A673 (cell line): Measurements from ENCODE around the gene PPP1R3F. TPM values are rescaled to one million over a fixed set of nuclear protein-coding genes. Genes with fewer than 3 reads are reported as not detected.
A peak's percentile ranks its signal among the peaks of the same experiment; 100 is the strongest.

ENCODE experiments used
- BruUV-seq: library from RNA; stranded (reverse); fragments of 400-500 nt; replicated peaks from 2 replicates; lab custom pipeline; 2021; lab: Mats Ljungman, UMichigan
- CTCF ChIA-PET: fragments of 300-600 bp; sonication (Branson Sonifier 250); formaldehyde crosslinking; loops from one replicate; lab custom pipeline; 2022; ENCODE audit warnings: antibody characterized with exemption; lab: Charles Lee
- POLR2A ChIA-PET: fragments of 300-600 bp; sonication (Branson Sonifier 250); formaldehyde crosslinking; loops from one replicate; lab custom pipeline; 2022; ENCODE audit warnings: antibody characterized with exemption; ENCODE audit not compliant: low non-redundant PET; lab: Charles Lee
- DNase-seq: peaks from one replicate; pipeline ENCODE4 v3.0.0-alpha.2; 2015; ENCODE audit warnings: low spot score
- H3K27ac ChIP-seq: fragments of 200-600 bp; sonication (generic); 2 replicates; pipeline ENCODE4 v1.5.1; 2016; ENCODE audit warnings: mixed run types, low read depth, mild to moderate bottlenecking, mixed read lengths, antibody characterized with exemption, low read length; ENCODE audit not compliant: poor library complexity, severe bottlenecking
- H3K27me3 ChIP-seq: fragments of 200-600 bp; sonication (generic); replicated peaks from 2 replicates; pipeline ENCODE4 v1.6.1; 2017; ENCODE audit warnings: mixed run types, low read depth, mild to moderate bottlenecking, mixed read lengths, antibody characterized with exemption, low read length; ENCODE audit not compliant: insufficient read depth, poor library complexity
- H3K36me3 ChIP-seq: fragments of 200-600 bp; sonication (generic); 2 replicates; pipeline ENCODE4 v1.6.1; 2016; ENCODE audit warnings: mixed run types, mild to moderate bottlenecking, mixed read lengths, antibody characterized with exemption, low read length; ENCODE audit not compliant: insufficient read depth, poor library complexity, severe bottlenecking
- H3K4me1 ChIP-seq: fragments of 200-600 bp; sonication (generic); 2 replicates; pipeline ENCODE4 v1.6.1; 2017; ENCODE audit warnings: mixed run types, mild to moderate bottlenecking, mixed read lengths, antibody characterized with exemption, low read length; ENCODE audit not compliant: insufficient read depth, poor library complexity, severe bottlenecking
- H3K4me3 ChIP-seq: fragments of 200-600 bp; sonication (generic); 2 replicates; pipeline ENCODE4 v1.5.1; 2016; ENCODE audit warnings: low read depth, mixed run types, mild to moderate bottlenecking, mixed read lengths, low read length; ENCODE audit not compliant: poor library complexity, severe bottlenecking
- H3K9me3 ChIP-seq: fragments of 200-600 bp; sonication (generic); 2 replicates; pipeline ENCODE4 v1.6.1; 2016; ENCODE audit warnings: mixed run types, low read depth, mild to moderate bottlenecking, mixed read lengths, antibody characterized with exemption, low read length; ENCODE audit not compliant: poor library complexity, severe bottlenecking
- EZH2 ChIP-seq: fragments of 200-600 bp; sonication (generic); IDR thresholded peaks from 2 replicates; pipeline ENCODE4 v1.6.1; 2017; ENCODE audit warnings: borderline replicate concordance, low read depth, mild to moderate bottlenecking, mixed read lengths, antibody characterized with exemption, low read length; ENCODE audit not compliant: poor library complexity, severe bottlenecking
- intact Hi-C: fragments of 100-400 bp; cut with micrococcal nuclease; formaldehyde crosslinking; loops from one replicate; pipeline ENCODE4 v1.10.0; 2022; ENCODE audit not compliant: unreplicated experiment
- total RNA-seq: library from RNA; stranded (reverse); gene quantifications from 2 replicates; pipeline ENCODE4 v1.2.3, GENCODE V29; 2021
- TF ChIP-seq, protein P1 (sequence below): fragments of 300-800, 200-600 bp; sonication (generic); conservative IDR thresholded peaks from 2 replicates; pipeline ENCODE4 v1.5.1; 2017; ENCODE audit warnings: low read depth, mild to moderate bottlenecking, antibody characterized with exemption, low read length, moderate library complexity, mixed read lengths

Gene PPP1R3F
- total RNA-seq, 1 experiment from 2014 or later, result 12.3 TPM

DNA sequence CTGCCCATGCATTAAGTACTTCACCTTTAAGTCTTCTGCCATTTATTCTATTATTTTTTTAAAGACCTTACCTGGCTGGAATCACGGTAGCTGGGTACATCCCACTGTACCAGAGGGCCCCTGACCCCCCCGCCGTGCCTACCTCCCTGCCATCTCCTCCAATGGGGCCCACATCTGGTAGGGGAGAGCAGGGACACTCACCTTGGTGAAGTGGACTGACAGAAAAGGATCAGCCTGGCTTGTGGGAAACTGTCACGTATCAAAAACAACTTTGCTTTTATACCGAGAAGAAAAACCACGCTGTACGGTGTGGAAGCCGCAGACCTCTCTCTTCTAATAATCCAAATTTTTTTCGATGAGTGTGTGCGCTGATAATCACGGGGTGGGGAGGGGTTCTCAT lies 5.1 kb upstream of the PPP1R3F start, which contains the start of gene FOXP3:
Gene FOXP3, minus strand, starts transcription at position 251 of the 400 bp plus-strand sequence. CDS start 6,205 bp downstream, outside the sequence.
- Histone ChIP-seq H3K27me3 (no peaks in the 10 kb centered on the region), H3K4me3 (no peak within 1 kb of the TSS), H3K36me3 (no peaks in the 10 kb centered on the region), H3K9me3 (no peaks in the 10 kb centered on the region), H3K4me1 (no peaks in the 10 kb centered on the region), H3K27ac (no peak within 1 kb of the TSS)
- POLR2A ChIA-PET, result no interaction called here
- DNase-seq, result no peak
- CTCF ChIA-PET, result no interaction called here
- intact Hi-C loops, result no loop called here
- BruUV-seq, result no TSS peak
- TF ChIP-seq EZH2, result no peak
- TF ChIP-seq, protein P1, sequence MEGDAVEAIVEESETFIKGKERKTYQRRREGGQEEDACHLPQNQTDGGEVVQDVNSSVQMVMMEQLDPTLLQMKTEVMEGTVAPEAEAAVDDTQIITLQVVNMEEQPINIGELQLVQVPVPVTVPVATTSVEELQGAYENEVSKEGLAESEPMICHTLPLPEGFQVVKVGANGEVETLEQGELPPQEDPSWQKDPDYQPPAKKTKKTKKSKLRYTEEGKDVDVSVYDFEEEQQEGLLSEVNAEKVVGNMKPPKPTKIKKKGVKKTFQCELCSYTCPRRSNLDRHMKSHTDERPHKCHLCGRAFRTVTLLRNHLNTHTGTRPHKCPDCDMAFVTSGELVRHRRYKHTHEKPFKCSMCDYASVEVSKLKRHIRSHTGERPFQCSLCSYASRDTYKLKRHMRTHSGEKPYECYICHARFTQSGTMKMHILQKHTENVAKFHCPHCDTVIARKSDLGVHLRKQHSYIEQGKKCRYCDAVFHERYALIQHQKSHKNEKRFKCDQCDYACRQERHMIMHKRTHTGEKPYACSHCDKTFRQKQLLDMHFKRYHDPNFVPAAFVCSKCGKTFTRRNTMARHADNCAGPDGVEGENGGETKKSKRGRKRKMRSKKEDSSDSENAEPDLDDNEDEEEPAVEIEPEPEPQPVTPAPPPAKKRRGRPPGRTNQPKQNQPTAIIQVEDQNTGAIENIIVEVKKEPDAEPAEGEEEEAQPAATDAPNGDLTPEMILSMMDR, result no peak

DNA sequence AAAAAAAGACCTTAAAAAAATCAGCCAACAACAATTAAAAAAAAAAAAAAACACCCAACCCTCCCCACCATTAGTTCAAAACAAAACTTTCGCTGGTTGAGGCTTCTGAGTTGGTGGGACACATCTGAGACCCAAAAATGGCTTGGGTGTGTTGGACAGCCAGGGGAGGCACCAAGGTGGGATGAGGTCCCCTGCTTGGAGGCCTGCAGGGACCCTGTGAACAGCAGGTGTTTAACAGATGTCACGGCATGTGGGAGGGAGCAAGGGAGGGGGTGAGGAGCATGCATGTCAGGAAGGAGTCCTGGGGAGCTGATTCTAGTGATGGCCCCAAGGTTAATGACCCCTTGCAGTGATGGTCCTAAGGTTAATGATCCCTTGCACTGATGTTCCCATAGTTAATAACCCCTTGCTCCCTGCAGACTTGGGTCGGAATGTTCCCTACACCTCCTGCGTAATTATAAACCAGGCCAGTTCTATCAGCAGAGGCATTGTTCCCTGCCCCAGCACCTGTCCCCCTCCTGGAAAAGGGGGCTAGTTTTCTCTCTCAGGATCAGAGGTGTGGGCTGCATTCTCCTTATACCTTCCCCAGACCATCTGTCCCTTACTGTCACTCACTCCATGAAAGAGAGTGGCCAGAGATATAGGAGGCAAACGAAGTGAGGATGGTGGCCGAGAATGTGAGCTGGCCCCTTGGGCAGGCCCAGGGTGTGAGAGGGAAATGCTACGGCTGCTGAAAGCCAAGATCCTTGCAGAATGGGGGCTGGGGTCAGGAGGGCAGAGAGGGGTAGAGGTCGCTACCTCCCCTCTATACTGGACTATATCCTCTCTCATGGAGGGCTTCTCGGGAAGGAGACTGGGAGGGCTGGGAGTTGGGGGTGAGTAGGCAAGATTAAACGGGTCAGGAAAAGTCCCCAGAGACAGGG lies 2.8 kb upstream of the PPP1R3F start:
- intact Hi-C loops, result no loop called here
- TF ChIP-seq EZH2, result no peak
- no peak for DNase-seq
- no peak overlapping the region for H3K27ac ChIP-seq
- H3K9me3 ChIP-seq, result no peaks in the 10 kb centered on the region
- no TSS peak for BruUV-seq
- H3K4me1 ChIP-seq, result peaks cover 7% of the 10 kb centered on the region
- no peaks in the 10 kb centered on the region for H3K27me3 ChIP-seq
- ChIA-PET CTCF (no interaction called here), POLR2A (no interaction called here)
- no peak overlapping the region for H3K4me3 ChIP-seq
- H3K36me3 ChIP-seq, result no peaks in the 10 kb centered on the region

DNA sequence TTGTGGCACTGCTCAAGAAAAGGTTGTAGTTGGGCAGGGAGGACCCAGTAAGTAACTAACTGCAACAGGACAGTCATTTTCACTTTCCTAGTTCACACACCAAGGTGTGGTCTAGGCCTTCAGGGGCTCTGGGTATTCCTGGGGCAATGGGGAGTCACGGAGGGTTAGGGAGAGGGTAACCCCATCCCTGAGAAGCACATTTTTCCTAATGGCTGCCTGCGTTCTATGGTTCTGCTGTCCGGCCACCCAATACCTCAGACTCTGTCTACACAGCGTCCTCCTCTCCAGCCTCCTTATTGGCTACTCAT lies 937 bp upstream of the PPP1R3F start:
- TF ChIP-seq, protein P1, result no peak
- no peak for TF ChIP-seq EZH2
- DNase-seq, result no peak
- POLR2A ChIA-PET, result interaction anchor here (0.6 to 0.9 kb wide), 2 partner anchors 78 to 467 kb away, joined by 3 to 4 read pairs; partner anchors contain the start of gene HDAC6
- Histone ChIP-seq H3K27me3 (no peaks in the 10 kb centered on the region), H3K4me1 (peaks cover 11% of the 10 kb centered on the region), H3K27ac (peak overlapping the region; percentile 97), H3K4me3 (peak overlapping the region; percentile 63), H3K36me3 (no peaks in the 10 kb centered on the region), H3K9me3 (no peaks in the 10 kb centered on the region)
- TSS peak; percentile 99 for BruUV-seq
- intact Hi-C loops, result no loop called here
- CTCF ChIA-PET, result no interaction called here
